A673 (cell line): ENCODE measurements around the gene KREMEN1. TPM values are rescaled to one million over a fixed set of nuclear protein-coding genes. Genes with fewer than 3 reads are reported as not detected.

Experiments used
- BruUV-seq: library from RNA; stranded (reverse); fragments of 400-500 nt; replicated peaks from 2 replicates; lab custom pipeline; 2021; lab: Mats Ljungman, UMichigan
- CTCF ChIA-PET: fragments of 300-600 bp; sonication (Branson Sonifier 250); formaldehyde crosslinking; loops from one replicate; lab custom pipeline; 2022; ENCODE audit warnings: antibody characterized with exemption; lab: Charles Lee
- POLR2A ChIA-PET: fragments of 300-600 bp; sonication (Branson Sonifier 250); formaldehyde crosslinking; loops from one replicate; lab custom pipeline; 2022; ENCODE audit warnings: antibody characterized with exemption; ENCODE audit not compliant: low non-redundant PET; lab: Charles Lee
- DNase-seq: peaks from one replicate; pipeline ENCODE4 v3.0.0-alpha.2; 2015; ENCODE audit warnings: low spot score
- H3K27ac ChIP-seq: fragments of 200-600 bp; sonication (generic); 2 replicates; pipeline ENCODE4 v1.5.1; 2016; ENCODE audit warnings: mixed run types, low read depth, mild to moderate bottlenecking, mixed read lengths, antibody characterized with exemption, low read length; ENCODE audit not compliant: poor library complexity, severe bottlenecking
- H3K27me3 ChIP-seq: fragments of 200-600 bp; sonication (generic); replicated peaks from 2 replicates; pipeline ENCODE4 v1.6.1; 2017; ENCODE audit warnings: mixed run types, low read depth, mild to moderate bottlenecking, mixed read lengths, antibody characterized with exemption, low read length; ENCODE audit not compliant: insufficient read depth, poor library complexity
- H3K36me3 ChIP-seq: fragments of 200-600 bp; sonication (generic); 2 replicates; pipeline ENCODE4 v1.6.1; 2016; ENCODE audit warnings: mixed run types, mild to moderate bottlenecking, mixed read lengths, antibody characterized with exemption, low read length; ENCODE audit not compliant: insufficient read depth, poor library complexity, severe bottlenecking
- H3K4me1 ChIP-seq: fragments of 200-600 bp; sonication (generic); 2 replicates; pipeline ENCODE4 v1.6.1; 2017; ENCODE audit warnings: mixed run types, mild to moderate bottlenecking, mixed read lengths, antibody characterized with exemption, low read length; ENCODE audit not compliant: insufficient read depth, poor library complexity, severe bottlenecking
- H3K4me3 ChIP-seq: fragments of 200-600 bp; sonication (generic); 2 replicates; pipeline ENCODE4 v1.5.1; 2016; ENCODE audit warnings: low read depth, mixed run types, mild to moderate bottlenecking, mixed read lengths, low read length; ENCODE audit not compliant: poor library complexity, severe bottlenecking
- H3K9me3 ChIP-seq: fragments of 200-600 bp; sonication (generic); 2 replicates; pipeline ENCODE4 v1.6.1; 2016; ENCODE audit warnings: mixed run types, low read depth, mild to moderate bottlenecking, mixed read lengths, antibody characterized with exemption, low read length; ENCODE audit not compliant: poor library complexity, severe bottlenecking
- EZH2 ChIP-seq: fragments of 200-600 bp; sonication (generic); IDR thresholded peaks from 2 replicates; pipeline ENCODE4 v1.6.1; 2017; ENCODE audit warnings: borderline replicate concordance, low read depth, mild to moderate bottlenecking, mixed read lengths, antibody characterized with exemption, low read length; ENCODE audit not compliant: poor library complexity, severe bottlenecking
- intact Hi-C: fragments of 100-400 bp; cut with micrococcal nuclease; formaldehyde crosslinking; loops from one replicate; pipeline ENCODE4 v1.10.0; 2022; ENCODE audit not compliant: unreplicated experiment
- total RNA-seq: library from RNA; stranded (reverse); gene quantifications from 2 replicates; pipeline ENCODE4 v1.2.3, GENCODE V29; 2021
- TF ChIP-seq, protein P1 (sequence below): fragments of 300-800, 200-600 bp; sonication (generic); conservative IDR thresholded peaks from 2 replicates; pipeline ENCODE4 v1.5.1; 2017; ENCODE audit warnings: low read depth, mild to moderate bottlenecking, antibody characterized with exemption, low read length, moderate library complexity, mixed read lengths

The KREMEN1 gene
- total RNA-seq, 1 experiment from 2014 or later, result 4.2 TPM

DNA sequence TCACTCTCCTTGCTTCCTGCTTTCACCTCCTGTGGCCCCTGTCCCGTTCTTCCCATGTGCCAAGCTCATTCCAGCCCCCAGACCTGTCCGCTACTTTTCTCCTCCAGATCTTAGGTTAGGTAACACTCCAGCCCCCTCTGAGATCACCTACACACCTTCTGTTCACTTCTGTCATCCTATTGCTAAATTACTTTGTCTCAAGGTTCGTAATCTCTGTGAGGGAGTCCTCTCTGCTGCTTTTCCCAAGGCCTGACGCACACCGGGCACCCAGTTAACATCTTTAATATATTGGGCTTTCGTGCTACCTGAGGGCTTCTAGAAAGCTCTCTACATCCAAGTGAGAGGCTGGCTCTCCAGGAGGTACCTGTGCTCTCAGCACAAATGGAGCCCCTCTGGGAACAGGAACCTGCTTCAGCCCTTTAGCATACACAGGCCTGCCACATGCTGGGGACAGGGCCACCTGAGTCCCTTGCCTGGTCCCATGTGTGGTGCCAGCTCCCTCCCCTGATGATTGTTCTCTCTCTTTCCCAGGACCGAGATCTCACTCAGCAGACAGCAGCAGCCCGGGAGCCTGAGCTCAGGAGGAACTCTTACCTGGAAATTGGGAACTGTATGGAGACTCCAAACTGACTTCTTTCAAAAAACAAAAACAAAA, 19.7 kb upstream of the KREMEN1 start:
- intact Hi-C loops, result no loop called here
- Histone ChIP-seq H3K4me1 (no peaks in the 10 kb centered on the region), H3K4me3 (no peak overlapping the region), H3K27me3 (no peaks in the 10 kb centered on the region), H3K36me3 (peaks cover 6% of the 10 kb centered on the region), H3K27ac (no peak overlapping the region), H3K9me3 (no peaks in the 10 kb centered on the region)
- POLR2A ChIA-PET, result no interaction called here
- CTCF ChIA-PET, result interaction anchor here (0.6 kb wide), 1 partner anchor 58 kb away, joined by 3 read pairs; no protein-coding TSS in a partner anchor
- DNase-seq, result no peak
- no TSS peak for BruUV-seq
- no peak for TF ChIP-seq EZH2
- TF ChIP-seq, protein P1, sequence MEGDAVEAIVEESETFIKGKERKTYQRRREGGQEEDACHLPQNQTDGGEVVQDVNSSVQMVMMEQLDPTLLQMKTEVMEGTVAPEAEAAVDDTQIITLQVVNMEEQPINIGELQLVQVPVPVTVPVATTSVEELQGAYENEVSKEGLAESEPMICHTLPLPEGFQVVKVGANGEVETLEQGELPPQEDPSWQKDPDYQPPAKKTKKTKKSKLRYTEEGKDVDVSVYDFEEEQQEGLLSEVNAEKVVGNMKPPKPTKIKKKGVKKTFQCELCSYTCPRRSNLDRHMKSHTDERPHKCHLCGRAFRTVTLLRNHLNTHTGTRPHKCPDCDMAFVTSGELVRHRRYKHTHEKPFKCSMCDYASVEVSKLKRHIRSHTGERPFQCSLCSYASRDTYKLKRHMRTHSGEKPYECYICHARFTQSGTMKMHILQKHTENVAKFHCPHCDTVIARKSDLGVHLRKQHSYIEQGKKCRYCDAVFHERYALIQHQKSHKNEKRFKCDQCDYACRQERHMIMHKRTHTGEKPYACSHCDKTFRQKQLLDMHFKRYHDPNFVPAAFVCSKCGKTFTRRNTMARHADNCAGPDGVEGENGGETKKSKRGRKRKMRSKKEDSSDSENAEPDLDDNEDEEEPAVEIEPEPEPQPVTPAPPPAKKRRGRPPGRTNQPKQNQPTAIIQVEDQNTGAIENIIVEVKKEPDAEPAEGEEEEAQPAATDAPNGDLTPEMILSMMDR, result no peak

GRCh38 chr22:29054251-29054767, 18.5 kb upstream of the KREMEN1 start:
- intact Hi-C loops, result no loop called here
- Histone ChIP-seq H3K27ac (no peak overlapping the region), H3K27me3 (no peaks in the 10 kb centered on the region), H3K4me3 (no peak overlapping the region), H3K4me1 (no peaks in the 10 kb centered on the region), H3K9me3 (no peaks in the 10 kb centered on the region), H3K36me3 (peaks cover 6% of the 10 kb centered on the region)
- BruUV-seq, result no TSS peak
- POLR2A ChIA-PET, result no interaction called here
- TF ChIP-seq, protein P1, result no peak
- no peak for TF ChIP-seq EZH2
- no peak for DNase-seq
- CTCF ChIA-PET, result no interaction called here

DNA sequence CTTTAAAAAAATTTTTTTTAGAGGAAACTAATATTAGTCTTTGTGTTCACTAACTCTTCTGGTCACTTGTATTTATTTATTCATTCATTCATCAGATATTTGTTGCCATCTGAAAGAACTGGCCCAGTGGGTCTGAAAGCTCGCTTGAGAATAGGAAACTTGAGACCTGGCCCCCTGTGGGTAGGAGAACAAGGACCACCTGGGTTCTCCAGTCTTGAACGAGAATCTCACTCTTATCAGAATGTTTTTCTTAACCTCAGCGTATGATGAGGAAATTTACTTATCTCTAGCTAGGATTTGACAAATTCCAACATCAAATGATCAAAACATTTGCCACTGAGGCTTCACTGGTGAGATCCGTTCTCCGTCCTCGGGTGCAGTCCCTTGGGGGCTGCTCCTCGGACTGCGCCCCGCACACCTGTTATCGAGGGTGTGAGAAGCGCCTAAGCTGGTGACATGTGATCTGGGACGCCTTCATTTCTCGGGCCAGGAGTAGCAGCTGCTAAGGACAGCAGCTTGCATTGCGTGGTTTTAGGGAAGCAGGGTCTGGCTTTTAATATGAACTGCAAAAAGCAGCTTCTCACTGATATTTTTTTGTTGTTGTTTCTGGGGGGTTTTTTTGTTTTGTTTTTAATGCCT, 17.5 kb upstream of the KREMEN1 start:
- Histone ChIP-seq H3K4me1 (no peaks in the 10 kb centered on the region), H3K36me3 (peaks cover under 1% of the 10 kb centered on the region), H3K27me3 (no peaks in the 10 kb centered on the region), H3K9me3 (no peaks in the 10 kb centered on the region), H3K4me3 (no peak overlapping the region), H3K27ac (no peak overlapping the region)
- TF ChIP-seq, protein P1, result no peak
- TF ChIP-seq EZH2, result no peak
- ChIA-PET POLR2A (no interaction called here), CTCF (no interaction called here)
- no peak for DNase-seq
- intact Hi-C loops, result no loop called here
- BruUV-seq, result no TSS peak
